Inflammatory macrophage treated with lipopolysaccharide for 1 hour (primary cell): ENCODE results near the gene KCNH4.
A peak's percentile ranks its signal among the peaks of the same experiment; 100 is the strongest.
"Not testable (repeated sequence)": the region's sequence is repeated elsewhere in the genome, so short reads cannot be mapped to it uniquely, and the experiment has no call there.

Source experiments
- DNase-seq, 2 donors: peaks; one replicate each; pipeline ENCODE4 v3.0.0-alpha.2; 2020 to 2022

Gene KCNH4

GRCh38 chr17:42180922-42181850 is at the start of gene KCNH4:
TSS of gene KCNH4 (minus strand) at chr17:42181142. CDS start at chr17:42180945, 197 bp downstream.
- peak; percentile 92 to 97 for DNase-seq

DNA sequence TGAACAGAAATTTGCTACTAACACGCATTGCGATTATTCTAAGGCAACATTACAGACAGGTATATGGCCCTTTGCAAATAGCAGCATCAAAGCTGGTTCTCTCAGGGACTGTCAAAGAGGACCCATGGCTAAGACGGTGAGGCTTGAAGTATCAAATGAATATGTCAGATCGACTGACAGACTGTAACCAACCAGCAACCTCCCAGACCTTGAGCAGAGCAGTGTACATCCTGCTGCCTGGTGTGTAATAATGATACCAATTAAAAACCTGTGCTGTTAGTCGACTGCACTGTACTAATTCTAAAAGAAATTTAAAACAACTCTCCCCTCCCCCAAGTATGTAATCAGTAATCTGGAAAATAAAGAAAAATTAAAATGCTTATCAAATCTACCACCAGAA is 49.3 kb upstream of the KCNH4 start:
- no peak for DNase-seq

DNA sequence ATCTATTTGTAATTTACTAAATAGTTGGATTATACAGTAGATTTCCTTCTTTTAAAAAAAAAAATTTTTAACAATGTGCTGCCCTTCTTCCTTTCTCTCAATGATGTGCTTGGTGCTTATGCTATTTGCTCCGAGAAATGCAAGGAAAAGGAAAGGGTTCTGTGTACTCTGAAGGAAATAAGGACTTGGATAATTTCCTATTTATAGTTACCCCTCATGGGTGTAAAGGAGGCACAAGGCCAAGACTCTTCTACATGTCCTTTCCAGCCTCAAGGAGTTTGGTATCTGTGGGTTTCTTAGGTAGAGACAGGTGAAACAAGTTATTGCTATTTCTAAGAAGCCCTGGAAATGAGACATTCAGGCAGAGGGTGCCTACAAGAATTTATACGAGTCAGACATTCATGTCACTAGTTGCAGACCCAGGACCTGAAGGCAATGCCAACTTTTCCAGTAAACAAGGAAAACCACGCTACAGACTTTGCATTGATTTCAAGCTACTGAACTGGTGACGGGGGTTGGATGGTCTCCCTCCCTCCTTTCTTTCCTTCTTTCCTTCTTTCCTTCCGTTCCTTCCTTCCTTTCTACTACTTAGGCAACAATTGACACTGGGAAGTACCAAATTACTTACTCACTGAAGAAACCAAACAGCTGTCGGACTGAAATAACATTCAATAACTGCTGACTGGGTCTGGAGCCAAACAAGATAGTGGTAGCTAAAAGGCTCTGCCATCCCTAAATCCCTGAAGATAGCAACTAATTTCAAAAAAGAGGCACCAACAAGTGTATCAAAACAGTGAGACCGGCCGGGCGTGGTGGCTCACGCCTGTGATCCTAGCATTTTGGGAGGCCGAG is 47.1 kb upstream of the KCNH4 start:
- no peak for DNase-seq

- DNase-seq: peak; percentile 34 to 44
These were observed 44.7 kb upstream of the KCNH4 start for GRCh38 chr17:42225646-42226045.

DNA sequence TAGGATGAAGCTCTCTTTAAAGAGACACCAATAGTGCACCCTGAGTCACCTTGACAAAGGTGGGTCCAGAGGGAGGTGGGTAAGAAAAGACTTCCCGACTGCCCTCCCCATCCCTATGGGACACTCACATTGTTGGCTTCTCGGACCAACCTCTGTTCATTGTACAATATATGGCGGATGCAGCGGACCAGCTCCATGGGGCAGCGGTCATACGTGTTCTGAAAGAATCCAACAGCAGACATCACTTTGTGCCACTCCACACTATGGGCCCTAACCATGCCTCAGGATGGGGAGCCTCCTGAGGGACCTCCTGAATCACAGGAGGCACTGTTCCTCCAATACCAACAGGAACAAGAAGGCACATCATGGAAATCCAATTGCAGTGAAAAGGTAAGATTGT is 43.7 kb upstream of the KCNH4 start:
- DNase-seq: no peak

DNA sequence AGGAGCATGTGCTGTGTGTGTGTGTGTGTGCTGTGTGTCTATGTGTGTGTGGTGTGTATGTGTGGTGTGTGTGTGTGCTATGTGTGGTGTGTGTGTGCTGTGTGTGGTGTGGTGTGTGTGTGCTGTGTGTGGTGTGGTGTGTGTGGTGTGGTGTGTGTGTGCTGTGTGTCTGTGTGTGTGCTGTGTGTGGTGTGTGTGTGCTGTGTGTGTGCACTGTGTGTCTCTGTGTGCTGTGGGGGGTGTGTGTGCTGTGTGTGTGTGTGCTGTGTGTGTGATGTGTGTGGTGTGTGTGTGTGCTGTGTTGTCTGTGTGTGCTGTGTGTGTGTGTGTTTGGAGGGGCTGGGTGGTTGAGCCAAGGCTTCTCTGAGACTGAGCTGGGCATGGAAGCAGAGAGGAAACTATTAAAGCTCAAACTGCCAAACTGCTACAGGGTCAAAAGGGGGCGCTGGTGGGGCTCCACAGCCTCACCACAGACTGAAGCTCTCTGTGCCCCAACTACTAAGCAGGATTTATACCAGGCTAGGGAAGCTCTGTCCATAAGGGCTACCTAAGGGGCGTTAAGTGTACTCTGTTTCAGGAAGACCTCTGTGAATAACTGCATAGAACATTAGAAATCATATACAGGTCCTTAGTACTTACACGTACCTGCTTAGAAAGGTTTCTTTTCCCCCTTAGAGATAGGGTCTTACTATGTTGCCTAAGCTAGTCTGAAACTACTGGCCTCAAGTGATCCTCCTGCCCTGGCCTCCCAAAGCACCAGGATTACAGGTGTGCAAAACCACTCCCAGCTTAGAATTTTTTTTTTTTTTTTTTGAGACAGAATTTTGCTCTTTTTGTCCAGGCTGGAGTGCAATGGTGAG is 41.2 kb upstream of the KCNH4 start:
- peak; percentile 53 to 74 for DNase-seq

GRCh38 chr17:42219280-42219679 is 38.3 kb upstream of the KCNH4 start:
- DNase-seq: not testable (repeated sequence)

DNA sequence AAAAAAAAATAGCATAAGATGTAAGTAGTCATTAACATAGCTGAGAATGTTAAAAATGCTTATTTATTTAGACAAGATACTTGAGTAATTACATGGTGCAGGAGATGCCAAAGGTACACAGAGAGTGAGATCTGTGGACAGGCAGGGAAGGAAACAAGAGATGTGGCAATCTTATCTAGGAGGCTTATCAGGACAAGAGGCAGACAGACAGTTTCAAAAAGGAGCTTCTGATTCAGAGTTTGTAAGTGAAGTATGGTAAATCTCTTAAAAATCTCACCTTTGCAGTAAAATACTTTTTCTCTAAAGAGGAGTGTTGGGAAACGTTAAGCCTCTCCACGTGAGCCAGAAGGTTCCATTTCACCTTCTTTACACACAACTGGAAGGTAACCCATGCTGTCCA is 33.2 kb upstream of the KCNH4 start:
- no peak for DNase-seq

DNA sequence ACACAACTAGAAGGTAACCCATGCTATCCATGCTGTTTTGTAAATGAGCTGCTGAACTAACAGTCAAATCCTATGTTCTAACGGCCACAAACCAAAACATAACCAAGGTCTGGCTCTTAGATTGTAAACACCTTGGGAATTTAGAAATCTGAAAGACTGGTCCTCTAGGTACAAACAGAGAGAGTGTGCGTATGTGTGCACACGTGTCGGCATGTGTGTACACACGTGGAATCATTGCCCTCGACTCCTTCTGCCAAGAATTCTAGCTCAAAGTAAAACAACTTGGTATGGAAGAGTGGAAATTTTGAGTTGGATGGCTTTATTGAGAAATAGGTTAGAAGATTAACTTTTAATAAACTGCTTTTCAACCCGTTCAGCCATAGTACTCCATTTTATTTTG is 31.4 kb upstream of the KCNH4 start:
- DNase-seq: no peak

GRCh38 chr17:42211921-42212341 is 31.0 kb upstream of the KCNH4 start:
- DNase-seq: not testable (repeated sequence)

DNA sequence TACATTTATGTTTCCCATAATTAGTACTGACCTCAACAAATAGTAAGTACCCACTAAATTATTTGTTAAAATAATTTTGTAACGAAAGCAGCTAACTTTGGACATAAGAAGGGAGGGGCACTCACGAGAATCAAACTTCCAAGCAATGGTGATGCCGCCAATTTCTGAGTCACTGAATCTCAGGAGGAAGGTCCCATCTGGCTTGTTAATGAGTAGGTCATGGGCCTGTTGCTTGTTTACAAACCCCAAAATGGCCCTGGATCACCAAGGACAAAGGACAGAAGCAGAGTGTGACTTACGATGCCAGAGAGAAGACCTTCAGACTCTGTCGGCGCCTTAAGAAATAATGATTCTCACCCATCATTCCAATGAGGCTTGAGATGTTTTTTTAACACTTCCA is 29.1 kb upstream of the KCNH4 start:
- no peak for DNase-seq

DNA sequence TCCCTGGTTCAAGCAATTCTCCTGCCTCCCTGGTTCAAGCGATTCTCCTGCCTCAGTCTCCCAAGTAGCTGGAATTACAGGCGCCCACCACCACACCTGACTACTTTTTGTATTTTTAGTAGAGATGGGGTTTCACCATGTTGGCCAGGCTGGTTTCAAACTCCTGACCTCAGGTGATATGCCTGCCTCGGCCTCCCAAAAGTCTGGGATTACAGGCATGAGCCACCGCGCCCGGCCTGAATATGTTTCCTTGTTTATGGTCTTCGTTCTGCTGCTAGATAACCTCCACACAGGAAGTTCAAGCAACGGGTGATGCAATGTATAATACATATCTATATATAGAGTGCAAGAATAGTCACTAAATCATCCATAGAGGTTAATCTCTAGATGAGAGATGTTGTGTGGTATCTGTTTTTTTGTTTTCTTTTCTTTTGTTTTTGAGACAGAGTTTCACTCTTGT is 25.2 kb upstream of the KCNH4 start:
- DNase-seq: peak; percentile 53 to 55

GRCh38 chr17:42203354-42203753 is 22.4 kb upstream of the KCNH4 start:
- DNase-seq: no peak

DNA sequence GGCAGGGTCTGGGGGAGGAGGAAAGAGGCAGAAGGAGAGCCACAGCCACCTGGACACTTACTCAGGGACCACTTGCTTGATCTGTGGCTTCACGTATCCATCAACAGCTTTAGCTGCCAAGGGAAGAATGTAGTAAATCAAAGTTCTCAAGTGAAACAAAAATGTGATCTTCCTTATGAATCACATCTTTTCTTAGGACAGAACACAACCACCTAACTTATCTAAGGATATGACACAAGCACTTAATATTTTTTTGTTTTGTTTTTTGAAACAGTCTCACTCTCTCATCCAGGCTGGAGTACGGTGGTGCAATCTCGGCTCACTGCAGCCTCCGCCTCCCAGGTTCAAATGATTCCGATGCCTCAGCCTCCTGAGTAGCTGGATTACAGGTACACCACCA is 21.8 kb upstream of the KCNH4 start:
- DNase-seq: no peak

- no peak for DNase-seq
These were observed 21.2 kb upstream of the KCNH4 start for GRCh38 chr17:42202159-42202558.

DNA sequence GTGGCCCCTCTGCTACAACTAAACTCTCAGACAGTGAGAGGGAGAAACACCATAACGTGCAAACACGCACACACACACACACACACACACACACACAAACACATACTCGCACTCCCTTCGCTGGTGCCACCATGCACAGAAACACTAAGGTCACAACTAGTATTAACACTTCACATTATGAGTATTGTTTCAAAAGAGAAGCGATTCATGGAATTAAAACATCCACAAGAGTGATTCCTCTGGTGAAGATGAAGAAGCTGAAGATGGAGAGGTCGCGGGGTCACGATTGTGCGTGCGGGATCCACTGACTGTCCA is 20.5 kb upstream of the KCNH4 start:
- no peak for DNase-seq

DNA sequence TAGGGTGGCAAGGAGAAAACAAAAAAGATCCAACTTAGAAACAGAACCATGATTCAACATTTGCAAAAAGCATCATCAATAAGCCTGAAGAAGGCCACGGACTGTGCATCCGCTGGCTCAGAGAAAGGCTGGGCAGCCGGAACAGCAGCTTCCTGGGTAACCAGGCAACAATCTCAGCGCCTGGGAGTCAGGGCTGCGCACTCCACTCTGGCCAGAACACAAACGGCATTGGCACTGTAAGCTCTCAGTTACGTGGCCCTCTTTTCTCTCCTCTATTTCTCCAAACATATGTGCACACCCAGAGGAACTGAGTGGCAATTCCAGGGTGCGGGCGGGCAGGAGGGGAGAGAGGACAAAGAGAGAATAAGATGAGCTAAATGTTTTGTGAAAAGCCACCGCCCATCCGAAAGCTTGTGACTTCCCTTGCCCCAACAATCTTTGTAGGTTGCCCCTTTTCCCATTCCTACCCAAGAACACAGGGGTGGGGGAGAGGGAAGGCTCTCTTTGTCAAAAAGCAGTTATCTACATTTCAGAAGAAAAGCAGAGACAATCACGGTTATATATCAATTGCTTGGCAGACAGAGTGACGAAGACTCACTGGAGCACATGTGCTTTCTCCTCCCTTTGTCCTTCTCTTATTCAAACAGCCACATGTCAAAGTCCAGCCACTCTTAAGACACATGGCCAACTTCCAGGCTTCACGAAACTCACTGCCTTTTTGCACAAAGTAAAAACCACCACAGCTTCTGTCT is 19.9 kb upstream of the KCNH4 start:
- no peak for DNase-seq

- no peak for DNase-seq
These were observed 18.6 kb upstream of the KCNH4 start for GRCh38 chr17:42199416-42200011.

- DNase-seq: peak; percentile 74 to 80
These were observed 18.0 kb upstream of the KCNH4 start for GRCh38 chr17:42198897-42199296.

DNA sequence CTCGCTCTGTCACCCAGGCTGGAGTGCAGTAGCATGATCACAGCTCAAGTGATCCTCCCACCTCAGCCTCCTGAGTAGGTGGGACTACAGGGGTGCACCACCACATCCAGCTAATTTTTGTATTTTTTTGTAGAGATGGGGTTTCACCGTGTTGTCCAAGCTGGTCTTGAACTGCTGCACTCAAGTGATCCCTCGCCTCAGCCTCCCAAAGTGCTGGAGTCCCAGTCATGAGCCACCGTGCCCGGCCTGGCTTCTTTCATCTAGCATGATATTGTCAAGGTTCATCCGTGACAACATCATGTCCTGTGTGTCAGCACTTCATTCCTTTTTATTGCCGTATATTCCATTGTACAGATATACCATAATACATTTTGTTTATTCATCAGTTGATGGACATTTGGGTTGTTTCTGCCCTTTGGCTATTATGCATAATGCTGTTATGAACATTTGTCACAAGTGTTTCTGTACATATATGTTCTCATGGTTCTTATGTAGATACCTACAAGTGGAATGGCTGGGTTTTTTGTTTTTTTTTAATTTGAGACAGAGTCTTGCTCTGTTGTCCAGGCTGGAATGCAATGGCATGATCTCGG is 16.7 kb upstream of the KCNH4 start:
- DNase-seq: no peak
